Measurements from ENCODE around the gene GRIN3A. TPM values are rescaled to one million over a fixed set of nuclear protein-coding genes. Genes with fewer than 3 reads are reported as not detected.

GRIN3A gene
- total RNA-seq, 2 donors from 2014 or later, result 0.12 to 0.45 TPM

DNA sequence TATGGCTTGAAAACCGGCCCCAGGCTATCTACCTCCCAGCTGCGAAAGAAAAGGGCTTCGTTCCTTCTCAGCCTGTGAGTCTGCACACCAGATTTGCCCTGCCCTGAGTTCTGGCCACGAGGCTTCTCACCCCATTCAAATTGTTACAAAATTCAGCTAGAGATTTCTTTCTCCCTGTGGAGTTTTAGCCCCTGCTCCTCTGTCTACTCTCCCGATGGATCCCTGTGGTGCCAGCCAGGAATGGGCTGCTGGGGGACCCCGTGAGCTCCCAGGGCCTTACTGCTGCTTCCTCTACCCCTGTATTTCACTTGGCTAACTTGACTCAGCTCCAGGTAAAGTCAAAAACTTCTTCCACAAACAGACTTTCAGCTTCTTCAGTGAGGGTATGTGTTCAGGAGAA, 214.1 kb downstream of the GRIN3A start:
- no peaks in the 10 kb centered on the region for H3K27me3 ChIP-seq
- H3K36me3 ChIP-seq, result no peaks in the 10 kb centered on the region
- intact Hi-C loops (cut with DNase I), result no loop called here
- DNase-seq, result no peak
- H3K4me3 ChIP-seq, result no peak overlapping the region
- no peak overlapping the region for H3K27ac ChIP-seq
- no peaks in the 10 kb centered on the region for H3K9me3 ChIP-seq
- no peaks in the 10 kb centered on the region for H3K4me1 ChIP-seq
- no peak overlapping the region for H3K9ac ChIP-seq (ENCODE audit: low read depth in 2 of 2, low read length in 2 of 2)
- TF ChIP-seq, protein P1, sequence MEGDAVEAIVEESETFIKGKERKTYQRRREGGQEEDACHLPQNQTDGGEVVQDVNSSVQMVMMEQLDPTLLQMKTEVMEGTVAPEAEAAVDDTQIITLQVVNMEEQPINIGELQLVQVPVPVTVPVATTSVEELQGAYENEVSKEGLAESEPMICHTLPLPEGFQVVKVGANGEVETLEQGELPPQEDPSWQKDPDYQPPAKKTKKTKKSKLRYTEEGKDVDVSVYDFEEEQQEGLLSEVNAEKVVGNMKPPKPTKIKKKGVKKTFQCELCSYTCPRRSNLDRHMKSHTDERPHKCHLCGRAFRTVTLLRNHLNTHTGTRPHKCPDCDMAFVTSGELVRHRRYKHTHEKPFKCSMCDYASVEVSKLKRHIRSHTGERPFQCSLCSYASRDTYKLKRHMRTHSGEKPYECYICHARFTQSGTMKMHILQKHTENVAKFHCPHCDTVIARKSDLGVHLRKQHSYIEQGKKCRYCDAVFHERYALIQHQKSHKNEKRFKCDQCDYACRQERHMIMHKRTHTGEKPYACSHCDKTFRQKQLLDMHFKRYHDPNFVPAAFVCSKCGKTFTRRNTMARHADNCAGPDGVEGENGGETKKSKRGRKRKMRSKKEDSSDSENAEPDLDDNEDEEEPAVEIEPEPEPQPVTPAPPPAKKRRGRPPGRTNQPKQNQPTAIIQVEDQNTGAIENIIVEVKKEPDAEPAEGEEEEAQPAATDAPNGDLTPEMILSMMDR (IDR thresholded peaks at IDR 0.05), result no peak

Other genes starting within 250 kb of the GRIN3A start
- 10 to 100 TPM; 33.3 to 40.9 TPM for gene RNF20, start 204.8 kb downstream of the GRIN3A start, total RNA-seq
- gene PPP3R2, start 143.7 kb downstream of the GRIN3A start, total RNA-seq, result not detected

Data from colonic mucosa (tissue), 4 donors.